Measurements from ENCODE around the gene FMN1.

FMN1 gene

GRCh38 chr15:33111041-33111451, 83.5 kb downstream of the FMN1 start:
- TF ChIP-seq ARNT (IDR thresholded peaks at IDR 0.05) (no peak), SP1 (IDR thresholded peaks at IDR 0.05) (no peak), ELF4 (IDR thresholded peaks at IDR 0.05) (no peak), CTBP1 (IDR thresholded peaks at IDR 0.05; ENCODE audit: borderline replicate concordance) (no peak), FOXA1 (IDR thresholded peaks at IDR 0.05) (no peak), ZNF384 (IDR thresholded peaks at IDR 0.05) (no peak), BHLHE40 (IDR thresholded peaks at IDR 0.05; ENCODE audit: borderline replicate concordance) (no peak), PKNOX1 (IDR thresholded peaks at IDR 0.05) (no peak), LEF1 (IDR thresholded peaks at IDR 0.05; ENCODE audit: borderline replicate concordance) (no peak), NFRKB (IDR thresholded peaks at IDR 0.05) (no peak), FOXM1 (IDR thresholded peaks at IDR 0.05; ENCODE audit: borderline replicate concordance) (no peak), SUZ12 (IDR thresholded peaks at IDR 0.05) (no peak)
- CTCF ChIA-PET: no interaction called here
- POLR2A ChIA-PET: no interaction called here
- no peak for DNase-seq (ENCODE audit: extremely low spot score)

- ChIA-PET CTCF (no interaction called here), POLR2A (no interaction called here)
- TF ChIP-seq FOXK2 (IDR thresholded peaks at IDR 0.05) (no peak), FOXM1 (IDR thresholded peaks at IDR 0.05; ENCODE audit: borderline replicate concordance) (no peak), L3MBTL2 (conservative IDR thresholded peaks at IDR 0.05) (no peak), ZNF384 (IDR thresholded peaks at IDR 0.05) (no peak), PKNOX1 (IDR thresholded peaks at IDR 0.05) (no peak), SP1 (IDR thresholded peaks at IDR 0.05) (no peak), NFRKB (IDR thresholded peaks at IDR 0.05) (no peak), FOXA1 (IDR thresholded peaks at IDR 0.05) (no peak), ELF4 (IDR thresholded peaks at IDR 0.05) (no peak), LEF1 (IDR thresholded peaks at IDR 0.05; ENCODE audit: borderline replicate concordance) (no peak), ARNT (IDR thresholded peaks at IDR 0.05) (no peak), TARDBP (IDR thresholded peaks at IDR 0.05) (no peak), CTBP1 (IDR thresholded peaks at IDR 0.05; ENCODE audit: borderline replicate concordance) (no peak), SUZ12 (IDR thresholded peaks at IDR 0.05) (no peak), BHLHE40 (IDR thresholded peaks at IDR 0.05; ENCODE audit: borderline replicate concordance) (no peak), HDGF (IDR thresholded peaks at IDR 0.05; ENCODE audit: borderline replicate concordance) (no peak)
- DNase-seq (ENCODE audit: extremely low spot score): no peak
These were observed 85.2 kb downstream of the FMN1 start for GRCh38 chr15:33109345-33109744.

- ChIA-PET POLR2A (no interaction called here), CTCF (no interaction called here)
- DNase-seq (ENCODE audit: extremely low spot score): no peak
These were observed 86.0 kb downstream of the FMN1 start for GRCh38 chr15:33108518-33108917.

GRCh38 chr15:33107950-33108349, 86.6 kb downstream of the FMN1 start:
- TF ChIP-seq TARDBP (IDR thresholded peaks at IDR 0.05) (no peak), SUZ12 (IDR thresholded peaks at IDR 0.05) (no peak), ELF4 (IDR thresholded peaks at IDR 0.05) (no peak), FOXM1 (IDR thresholded peaks at IDR 0.05; ENCODE audit: borderline replicate concordance) (no peak), ARNT (IDR thresholded peaks at IDR 0.05) (no peak), LEF1 (IDR thresholded peaks at IDR 0.05; ENCODE audit: borderline replicate concordance) (no peak), PKNOX1 (IDR thresholded peaks at IDR 0.05) (no peak), FOXK2 (IDR thresholded peaks at IDR 0.05) (no peak), L3MBTL2 (conservative IDR thresholded peaks at IDR 0.05) (no peak), ZNF384 (IDR thresholded peaks at IDR 0.05) (no peak), NFRKB (IDR thresholded peaks at IDR 0.05) (no peak), HDGF (IDR thresholded peaks at IDR 0.05; ENCODE audit: borderline replicate concordance) (no peak), CTBP1 (IDR thresholded peaks at IDR 0.05; ENCODE audit: borderline replicate concordance) (no peak), FOXA1 (IDR thresholded peaks at IDR 0.05) (no peak), BHLHE40 (IDR thresholded peaks at IDR 0.05; ENCODE audit: borderline replicate concordance) (no peak), SP1 (IDR thresholded peaks at IDR 0.05) (no peak)

More at GRCh38 chr15:33108518-33108917, 86.0 kb downstream of the FMN1 start:
- TF ChIP-seq BHLHE40 (IDR thresholded peaks at IDR 0.05; ENCODE audit: borderline replicate concordance): no peak
- TF ChIP-seq L3MBTL2 (conservative IDR thresholded peaks at IDR 0.05): no peak
- no peak for TF ChIP-seq SP1 (IDR thresholded peaks at IDR 0.05)
- TF ChIP-seq ARNT (IDR thresholded peaks at IDR 0.05): no peak
- TF ChIP-seq LEF1 (IDR thresholded peaks at IDR 0.05; ENCODE audit: borderline replicate concordance): no peak
- TF ChIP-seq FOXM1 (IDR thresholded peaks at IDR 0.05; ENCODE audit: borderline replicate concordance): no peak
- no peak for TF ChIP-seq SUZ12 (IDR thresholded peaks at IDR 0.05)
- TF ChIP-seq NFRKB (IDR thresholded peaks at IDR 0.05): no peak
- TF ChIP-seq CTBP1 (IDR thresholded peaks at IDR 0.05; ENCODE audit: borderline replicate concordance): no peak
- TF ChIP-seq ELF4 (IDR thresholded peaks at IDR 0.05): no peak
- no peak for TF ChIP-seq TARDBP (IDR thresholded peaks at IDR 0.05)
- TF ChIP-seq HDGF (IDR thresholded peaks at IDR 0.05; ENCODE audit: borderline replicate concordance): no peak
- no peak for TF ChIP-seq FOXA1 (IDR thresholded peaks at IDR 0.05)
- no peak for TF ChIP-seq ZNF384 (IDR thresholded peaks at IDR 0.05)
- no peak for TF ChIP-seq FOXK2 (IDR thresholded peaks at IDR 0.05)
- no peak for TF ChIP-seq PKNOX1 (IDR thresholded peaks at IDR 0.05)

GRCh38 chr15:33104212-33104611, 90.3 kb downstream of the FMN1 start:
- DNase-seq (ENCODE audit: extremely low spot score): no peak
- POLR2A ChIA-PET: interaction anchor here (0.9 kb wide), 1 partner anchor 12 kb away, joined by 4 read pairs; no protein-coding TSS in a partner anchor

More at GRCh38 chr15:33107950-33108349, 86.6 kb downstream of the FMN1 start:
- CTCF ChIA-PET: no interaction called here
- DNase-seq (ENCODE audit: extremely low spot score): no peak
- POLR2A ChIA-PET: no interaction called here

More at GRCh38 chr15:33104212-33104611, 90.3 kb downstream of the FMN1 start:
- peak; percentile 42; the same call in 1 of the 2 replicates for TF ChIP-seq PKNOX1 (IDR thresholded peaks at IDR 0.05)
- TF ChIP-seq FOXK2 (IDR thresholded peaks at IDR 0.05): no peak
- CTCF ChIA-PET: interaction anchor here (1.3 kb wide), 1 partner anchor 18 kb away, joined by 3 read pairs; no protein-coding TSS in a partner anchor

All from HEK293T (cell line).